Left renal cortex interstitium (tissue), 4 donors: ENCODE measurements around the gene GINS1. TPM values are rescaled to one million over a fixed set of nuclear protein-coding genes. Genes with fewer than 3 reads are reported as not detected.

Experiments
- DNase-seq, 4 donors: peaks; one replicate each; pipeline ENCODE4 v3.0.0-alpha.2; 2013; ENCODE audit warnings: low read depth in 4 of 4, low spot score in 2 of 4, missing footprints in 1 of 4
- polyA plus RNA-seq, 4 donors: library from polyadenylated mRNA; unstranded; fragments of 120-200 nt; gene quantifications; one replicate each; pipeline ENCODE4 v1.2.1, GENCODE V29; 2013; ENCODE audit not compliant: insufficient read length in 4 of 4

GINS1 gene
- polyA plus RNA-seq, 4 donors = 17.5 to 24.4 (median 20.9) TPM

DNA sequence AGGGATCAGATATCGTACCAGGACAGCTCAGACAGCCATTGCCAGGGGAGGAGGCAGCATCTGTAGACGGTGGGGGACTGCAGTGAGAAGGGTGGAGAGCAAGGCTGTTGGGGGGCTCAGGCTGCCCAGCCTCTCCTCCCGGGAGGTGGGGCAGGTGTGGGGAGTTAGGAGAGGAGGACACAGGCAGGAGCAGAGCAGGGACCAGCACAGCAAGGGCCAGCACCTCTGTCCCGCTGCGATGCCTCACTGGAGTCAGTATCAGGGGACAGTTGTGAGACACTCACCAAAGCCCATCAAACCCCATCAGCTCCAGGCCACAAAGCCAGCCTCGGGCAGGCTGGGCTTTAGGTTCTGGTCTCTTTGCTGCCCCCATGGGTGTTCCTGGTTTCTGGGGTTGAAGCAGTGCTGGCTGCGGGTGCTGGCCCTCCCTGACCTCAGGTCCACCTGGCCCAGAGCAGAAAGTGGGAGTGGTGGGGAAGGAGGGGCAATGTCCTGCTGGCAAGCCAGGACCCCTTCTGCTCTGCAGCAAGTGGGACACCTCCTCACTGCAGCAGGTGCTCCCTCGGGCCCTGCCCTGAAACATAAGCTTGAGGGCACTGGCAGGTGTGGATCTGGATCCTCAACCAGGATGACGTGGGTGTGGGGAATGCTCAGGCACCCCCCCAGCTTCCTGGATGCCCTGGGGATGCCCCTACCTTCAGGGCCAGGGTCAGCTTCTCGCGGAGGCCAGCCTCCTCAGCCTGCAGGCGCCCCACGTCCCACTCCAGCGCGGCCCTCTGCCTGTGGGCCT lies 83.4 kb downstream of the GINS1 start:
- no peak for DNase-seq

DNA sequence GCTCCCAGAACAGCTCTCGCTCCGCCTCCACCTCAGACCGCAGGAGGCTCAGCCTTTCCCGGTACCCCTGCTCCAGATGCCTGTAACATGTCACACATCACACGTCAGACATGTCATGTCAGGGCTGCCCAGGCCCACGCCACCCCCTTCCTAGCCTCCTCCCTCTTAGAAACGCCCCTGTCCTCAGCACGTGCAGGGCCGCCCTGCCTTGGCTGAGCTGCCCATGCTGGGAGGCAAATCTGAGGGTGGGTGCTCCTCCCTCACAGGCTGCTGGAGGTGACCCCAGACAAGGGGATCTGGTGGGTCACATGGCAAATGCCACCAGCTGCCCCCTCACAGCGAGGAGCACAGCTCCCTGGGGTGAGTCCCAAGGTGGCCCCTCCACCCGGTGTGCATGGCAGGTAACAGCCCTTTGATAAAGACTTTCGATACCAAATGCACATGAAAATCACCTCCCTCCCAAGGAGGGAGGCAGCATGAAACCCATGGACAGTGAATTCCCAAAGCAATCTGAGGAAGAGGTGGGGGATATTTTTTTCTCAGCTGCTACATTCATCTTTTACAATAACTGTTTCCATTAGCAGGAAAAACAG lies 84.1 kb downstream of the GINS1 start:
- DNase-seq = no peak

DNA sequence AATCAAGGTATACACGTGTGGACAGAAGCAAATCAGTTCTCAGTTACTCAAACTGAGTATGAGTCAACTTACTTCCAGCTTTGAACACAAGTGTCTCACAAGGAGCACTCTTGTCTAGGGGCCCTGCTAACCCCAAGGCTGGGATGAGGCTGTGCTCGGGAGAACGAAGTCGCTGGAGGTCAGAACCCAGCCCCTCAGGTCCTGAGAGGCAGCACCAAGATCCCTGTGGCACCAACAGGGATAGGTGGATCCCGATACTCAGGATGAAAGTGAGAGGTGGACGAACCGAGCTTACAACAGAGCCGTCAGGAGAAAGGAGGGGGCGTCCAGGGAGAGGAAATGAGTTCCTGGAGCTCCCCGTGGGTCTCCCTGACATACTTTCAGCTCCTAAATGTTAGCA lies 85.7 kb downstream of the GINS1 start:
- no peak for DNase-seq

DNA sequence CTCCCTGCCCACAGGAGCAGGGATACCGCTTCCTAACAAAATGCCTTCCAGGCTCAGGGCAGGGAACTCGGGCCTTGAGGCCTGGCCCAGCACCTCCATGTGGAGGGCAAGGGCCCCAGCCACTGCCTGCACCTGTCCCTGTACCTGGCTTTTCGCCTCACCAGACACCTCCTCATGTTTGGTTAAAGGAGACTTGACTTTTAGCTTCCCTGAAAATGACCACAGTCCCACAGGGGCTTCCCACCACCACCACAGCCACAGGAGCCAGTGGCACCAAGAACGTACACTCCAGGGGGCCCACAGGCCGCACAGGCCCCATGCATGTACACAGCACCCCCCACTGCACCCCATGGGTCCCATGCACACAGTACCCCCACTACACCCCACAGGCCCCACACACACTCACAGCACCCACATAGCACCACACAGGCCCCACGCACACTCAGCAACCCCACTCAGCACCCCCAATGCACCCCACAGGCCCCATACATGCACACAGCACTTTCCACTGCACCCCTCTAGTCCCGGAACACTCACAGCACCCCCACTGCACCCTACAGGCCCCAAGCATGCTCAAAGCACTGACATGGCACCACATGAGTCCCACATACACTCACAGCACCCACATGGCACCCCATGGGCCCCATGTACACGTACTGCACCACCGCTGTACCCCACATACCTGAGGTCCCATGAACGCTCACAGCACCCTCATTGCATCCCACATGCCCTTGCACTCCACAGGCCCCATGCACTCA lies 86.5 kb downstream of the GINS1 start:
- no peak for DNase-seq

DNA sequence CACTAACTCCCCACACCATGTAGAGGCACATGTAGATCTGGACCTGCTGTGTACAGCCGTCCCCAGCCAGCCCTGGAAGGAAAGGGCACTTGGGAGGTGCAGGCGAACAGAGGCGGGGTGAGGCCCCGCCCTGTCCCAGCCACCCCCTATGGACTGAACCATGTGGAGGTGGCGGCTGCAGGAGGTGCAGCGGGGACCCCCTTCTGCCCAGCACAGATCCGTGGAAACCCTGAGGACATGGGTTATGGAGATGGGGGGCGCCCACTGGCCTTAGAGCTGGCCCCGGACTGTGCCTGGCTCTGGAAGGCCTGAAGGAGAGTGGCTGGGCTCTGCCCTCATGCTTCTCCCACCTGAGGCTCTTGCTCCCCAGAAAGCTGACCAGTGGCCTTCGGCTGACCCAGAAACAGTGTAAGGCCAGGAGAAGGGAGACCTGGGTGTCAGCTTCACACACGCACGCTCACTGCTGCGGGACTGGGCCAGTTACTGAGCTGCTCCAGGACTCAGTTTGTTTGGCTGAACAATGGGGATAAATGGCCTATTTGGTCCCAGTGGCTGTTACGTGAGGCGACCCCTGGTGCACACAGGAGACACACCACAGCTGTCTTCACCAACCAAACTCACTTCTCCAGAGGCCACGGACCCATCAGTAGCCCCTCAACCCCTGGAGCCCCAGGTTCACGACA lies 87.2 kb downstream of the GINS1 start:
- no peak for DNase-seq

DNA sequence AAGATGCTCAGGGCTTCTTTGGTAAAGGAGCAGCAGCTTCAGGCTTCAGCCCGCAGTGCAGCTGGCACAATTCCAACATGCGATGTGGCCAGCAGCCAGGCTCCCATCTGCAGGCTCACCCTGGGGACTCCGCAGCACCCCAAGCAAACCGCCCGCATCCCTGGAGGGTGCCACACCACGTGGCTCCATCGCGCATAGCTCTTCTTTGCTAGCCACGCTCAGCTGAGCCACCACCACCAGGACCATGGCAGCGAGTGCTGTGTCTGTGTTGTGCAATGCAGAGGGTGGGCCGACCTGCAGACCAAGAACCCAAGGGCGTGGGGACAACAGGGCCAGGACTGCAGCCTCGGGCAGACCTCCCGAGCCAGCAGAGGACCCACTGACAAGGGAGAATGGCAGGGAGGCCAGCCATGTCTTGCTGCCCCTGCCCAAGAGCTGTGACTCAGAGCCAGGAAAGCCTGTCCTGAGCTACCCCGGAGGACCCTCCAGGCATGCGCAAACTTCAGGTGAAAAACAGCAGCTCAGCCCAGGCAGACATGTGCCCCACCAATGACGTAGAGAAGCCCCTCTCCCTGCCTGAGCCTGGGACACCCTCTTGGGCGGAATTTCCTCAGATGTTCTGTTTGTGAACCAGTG lies 87.8 kb downstream of the GINS1 start:
- no peak for DNase-seq

DNA sequence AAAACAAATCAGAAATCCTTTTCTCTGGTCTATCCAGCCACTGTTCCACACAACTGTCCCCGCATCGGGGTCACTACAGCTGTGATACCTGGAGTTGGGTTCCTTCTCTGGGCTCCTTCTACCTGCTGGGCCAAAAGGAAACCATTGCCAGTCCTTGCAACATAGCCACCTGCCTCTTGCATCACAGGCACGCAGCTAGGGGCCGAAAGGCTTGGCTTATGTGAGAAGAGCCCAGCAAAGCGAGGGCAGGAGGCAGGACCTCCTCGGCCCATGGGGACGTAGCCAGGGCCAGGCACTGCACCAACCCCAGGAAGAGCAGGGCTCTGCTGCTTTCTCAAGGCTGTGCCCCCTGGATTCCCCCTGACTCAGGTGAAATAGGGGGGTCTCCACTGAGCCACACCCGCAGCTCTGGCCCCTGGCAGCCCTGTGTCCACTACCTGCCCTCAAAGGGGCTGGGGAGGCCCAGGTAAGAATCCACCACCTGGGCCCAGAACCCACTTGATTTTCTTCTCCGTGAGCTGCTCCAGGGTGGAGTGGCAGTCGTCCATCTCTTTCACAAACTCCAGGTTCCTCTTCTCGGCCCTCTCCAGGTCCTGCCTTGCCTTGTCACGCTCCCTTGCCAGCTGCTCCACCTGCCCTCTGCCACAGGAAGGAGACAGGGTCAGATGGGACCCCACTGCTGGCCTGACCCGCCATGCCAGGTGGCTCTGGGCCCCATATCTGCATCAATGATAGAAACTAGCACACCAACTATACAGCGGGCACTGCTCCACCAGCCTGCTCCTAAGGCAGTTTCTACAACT lies 88.9 kb downstream of the GINS1 start:
- DNase-seq = no peak

DNA sequence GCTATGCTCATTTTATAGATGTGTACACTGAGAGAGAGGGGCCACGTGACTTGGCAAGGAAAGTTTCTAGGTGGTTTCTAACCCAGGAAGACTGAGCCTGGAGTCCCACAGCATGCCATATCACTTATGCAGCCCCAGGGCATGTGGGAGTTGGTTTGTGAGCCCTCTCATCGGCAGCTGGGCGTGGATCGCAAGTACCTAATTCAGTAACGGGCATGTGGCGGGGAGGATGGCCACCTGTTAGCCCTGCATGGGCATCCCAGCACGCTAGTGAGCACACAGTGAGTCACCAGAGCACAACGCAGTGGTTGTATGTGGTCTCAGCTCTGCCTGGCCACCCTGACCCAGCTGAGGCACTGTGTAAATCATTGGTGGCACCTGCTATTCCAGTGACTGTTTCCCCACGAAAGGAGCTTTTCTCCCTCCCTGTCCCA lies 89.5 kb downstream of the GINS1 start:
- no peak for DNase-seq

DNA sequence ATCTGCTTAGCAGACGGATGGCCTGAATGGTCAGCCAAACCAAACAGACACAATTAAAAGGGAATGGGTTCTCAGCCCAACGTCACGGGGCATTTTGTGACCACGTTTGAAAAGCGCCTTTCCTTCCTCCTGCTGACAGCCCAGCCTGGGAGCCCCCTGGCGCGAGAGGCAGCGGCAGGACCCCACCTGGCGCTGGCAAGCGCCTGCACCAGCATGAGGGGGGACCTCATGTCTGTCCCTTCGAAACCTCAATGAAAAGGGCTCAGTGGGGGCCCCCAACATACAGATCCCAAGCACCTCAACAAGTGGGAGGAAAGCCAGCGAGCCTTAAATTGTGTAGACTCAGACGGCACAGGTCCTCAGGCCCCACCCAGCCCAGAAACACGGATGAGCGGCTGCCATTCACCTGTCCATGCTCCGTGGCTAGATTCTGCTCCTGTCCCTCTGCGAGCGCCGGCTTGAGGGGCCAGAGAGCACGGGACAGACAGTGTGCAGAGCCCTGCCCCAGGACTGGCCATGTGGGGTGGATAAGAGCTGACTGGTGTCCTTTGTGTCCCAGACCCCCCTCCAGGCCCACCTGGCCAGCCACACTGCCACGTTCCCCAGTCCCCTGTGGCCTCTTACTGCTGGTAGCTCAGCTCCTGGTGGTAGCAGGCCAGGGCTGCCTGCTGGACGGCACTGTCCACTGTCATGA lies 90.3 kb downstream of the GINS1 start:
- no peak for DNase-seq

Other genes starting within 250 kb of the GINS1 start
- 10 to 100 TPM; 38.6 to 53.0 (median 46.4) TPM for gene ENTPD6, start 212.0 kb upstream of the GINS1 start, polyA plus RNA-seq
- 10 to 100 TPM; 43.3 to 54.2 (median 49.5) TPM for gene PYGB, start 159.6 kb upstream of the GINS1 start, polyA plus RNA-seq
- gene ABHD12, start 16.8 kb upstream of the GINS1 start, polyA plus RNA-seq = 10 to 100 TPM; 47.3 to 61.4 (median 54.6) TPM
- 10 to 100 TPM; 32.4 to 65.0 (median 45.4) TPM for gene NINL, start 177.9 kb downstream of the GINS1 start, polyA plus RNA-seq
- gene NANP, start 216.3 kb downstream of the GINS1 start, polyA plus RNA-seq = 1 to 10 TPM; 5.5 to 5.9 (median 5.8) TPM